ENCODE data around the gene EWSR1. TPM values are rescaled to one million over a fixed set of nuclear protein-coding genes. Genes with fewer than 3 reads are reported as not detected.

EWSR1 gene
- total and polyA plus RNA-seq, 2 experiments from 2014 or later = 391 to 427 TPM

DNA sequence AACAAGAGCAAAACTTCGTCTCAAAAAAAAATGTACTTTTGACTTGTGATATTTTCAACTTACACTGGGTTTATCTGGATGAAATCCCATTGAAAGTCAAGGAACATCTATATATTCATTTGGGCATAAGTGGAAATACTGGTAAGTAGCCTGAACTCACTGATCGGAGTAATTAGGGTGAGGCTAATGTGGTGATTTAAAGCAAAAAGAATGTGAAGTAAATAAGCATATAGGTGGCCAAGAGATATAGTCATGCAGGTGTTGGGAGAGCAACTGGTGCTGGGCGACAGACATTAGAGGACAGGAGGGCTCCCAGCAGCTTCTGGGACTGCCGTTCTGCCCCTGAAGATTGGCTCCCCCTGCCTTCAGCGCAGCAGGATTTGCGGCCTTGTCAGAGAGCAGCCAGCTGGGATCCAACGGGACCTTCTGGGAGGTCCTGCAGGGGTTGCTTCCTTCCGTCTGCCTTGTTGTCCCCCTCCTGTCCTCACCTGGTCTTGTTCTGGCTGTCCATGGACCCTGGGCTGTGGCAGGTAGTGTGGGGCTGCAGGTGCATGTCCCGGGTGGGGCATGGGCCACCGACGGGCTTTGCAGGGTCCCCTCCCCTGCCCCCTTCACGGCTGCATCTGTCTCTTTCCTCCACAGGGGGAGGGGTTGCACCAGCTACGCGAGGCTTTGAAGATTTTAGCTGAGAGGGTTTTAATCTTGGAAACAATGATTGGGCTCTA, 14.3 kb upstream of the EWSR1 start:
- TF ChIP-seq, protein P1, sequence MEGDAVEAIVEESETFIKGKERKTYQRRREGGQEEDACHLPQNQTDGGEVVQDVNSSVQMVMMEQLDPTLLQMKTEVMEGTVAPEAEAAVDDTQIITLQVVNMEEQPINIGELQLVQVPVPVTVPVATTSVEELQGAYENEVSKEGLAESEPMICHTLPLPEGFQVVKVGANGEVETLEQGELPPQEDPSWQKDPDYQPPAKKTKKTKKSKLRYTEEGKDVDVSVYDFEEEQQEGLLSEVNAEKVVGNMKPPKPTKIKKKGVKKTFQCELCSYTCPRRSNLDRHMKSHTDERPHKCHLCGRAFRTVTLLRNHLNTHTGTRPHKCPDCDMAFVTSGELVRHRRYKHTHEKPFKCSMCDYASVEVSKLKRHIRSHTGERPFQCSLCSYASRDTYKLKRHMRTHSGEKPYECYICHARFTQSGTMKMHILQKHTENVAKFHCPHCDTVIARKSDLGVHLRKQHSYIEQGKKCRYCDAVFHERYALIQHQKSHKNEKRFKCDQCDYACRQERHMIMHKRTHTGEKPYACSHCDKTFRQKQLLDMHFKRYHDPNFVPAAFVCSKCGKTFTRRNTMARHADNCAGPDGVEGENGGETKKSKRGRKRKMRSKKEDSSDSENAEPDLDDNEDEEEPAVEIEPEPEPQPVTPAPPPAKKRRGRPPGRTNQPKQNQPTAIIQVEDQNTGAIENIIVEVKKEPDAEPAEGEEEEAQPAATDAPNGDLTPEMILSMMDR (conservative IDR thresholded peaks at IDR 0.05; ENCODE audit: low read depth in 2 of 2) = peak; percentile 17 to 52; a peak in 3 of 4 replicates
- TF ChIP-seq POLR2AphosphoS5 (IDR thresholded peaks at IDR 0.05; ENCODE audit: low read depth) (no peak), EZH2 (IDR thresholded peaks at IDR 0.05; ENCODE audit: low read depth, unreplicated experiment) (no peak)

DNA sequence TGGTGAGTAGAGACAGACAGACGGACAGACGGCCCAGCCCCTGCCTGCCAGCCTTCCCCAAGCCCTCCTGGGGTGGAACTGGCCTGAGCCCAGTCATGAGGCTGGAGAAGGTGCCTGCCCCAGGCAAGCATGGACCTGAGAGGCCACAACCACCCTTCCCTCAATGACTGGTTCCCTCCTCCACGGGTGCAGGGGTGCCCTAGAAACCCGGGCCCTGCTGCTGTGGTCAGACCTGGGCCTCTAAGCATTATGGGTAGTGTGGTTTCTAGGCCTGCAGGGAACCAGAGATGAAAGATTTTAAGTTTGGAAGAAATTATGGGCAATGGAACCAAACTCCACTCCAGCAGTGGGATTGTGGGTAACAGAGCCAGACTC, 13.8 kb upstream of the EWSR1 start:
- Histone ChIP-seq H3K9me2 (ENCODE audit: insufficient read depth) (no peaks in the 10 kb centered on the region), H3K36me3 (ENCODE audit: insufficient read depth) (no peaks in the 10 kb centered on the region), H4K20me1 (replicated peaks; ENCODE audit: insufficient read depth) (no peaks in the 10 kb centered on the region), H3K4me2 (no peak overlapping the region), H3K27ac (ENCODE audit: low read depth) (no peak overlapping the region), H3K27me3 (ENCODE audit: insufficient read depth) (no peaks in the 10 kb centered on the region), H3K79me2 (replicated peaks; ENCODE audit: insufficient read depth) (no peaks in the 10 kb centered on the region), H3F3A (replicated peaks; ENCODE audit: low read depth) (no peaks in the 10 kb centered on the region), H3K4me1 (ENCODE audit: insufficient read depth) (peaks cover 5% of the 10 kb centered on the region; the same call in 1 of the 2 replicates), H3K4me3 (no peak overlapping the region), H2AFZ (no peak overlapping the region)
- DNase-seq (ENCODE audit: low spot score) (no peak), ATAC-seq (no peak)
- H3K4me3 Mint-ChIP-seq = no peak overlapping the region
- H3K27me3 Mint-ChIP-seq (ENCODE audit: insufficient read depth, low read depth, poor library complexity) = peaks cover 10% of the 10 kb centered on the region
- H3K27ac Mint-ChIP-seq = no peak overlapping the region
- no peaks in the 10 kb centered on the region; the same call in 2 of the 3 replicates for H3K9me3 Mint-ChIP-seq
- no peaks in the 10 kb centered on the region; the same call in 2 of the 3 replicates for H3K36me3 Mint-ChIP-seq (ENCODE audit: low read depth)
- H3K4me1 Mint-ChIP-seq = no peaks in the 10 kb centered on the region; the same call in 2 of the 3 replicates
- TF ChIP-seq, protein P2, sequence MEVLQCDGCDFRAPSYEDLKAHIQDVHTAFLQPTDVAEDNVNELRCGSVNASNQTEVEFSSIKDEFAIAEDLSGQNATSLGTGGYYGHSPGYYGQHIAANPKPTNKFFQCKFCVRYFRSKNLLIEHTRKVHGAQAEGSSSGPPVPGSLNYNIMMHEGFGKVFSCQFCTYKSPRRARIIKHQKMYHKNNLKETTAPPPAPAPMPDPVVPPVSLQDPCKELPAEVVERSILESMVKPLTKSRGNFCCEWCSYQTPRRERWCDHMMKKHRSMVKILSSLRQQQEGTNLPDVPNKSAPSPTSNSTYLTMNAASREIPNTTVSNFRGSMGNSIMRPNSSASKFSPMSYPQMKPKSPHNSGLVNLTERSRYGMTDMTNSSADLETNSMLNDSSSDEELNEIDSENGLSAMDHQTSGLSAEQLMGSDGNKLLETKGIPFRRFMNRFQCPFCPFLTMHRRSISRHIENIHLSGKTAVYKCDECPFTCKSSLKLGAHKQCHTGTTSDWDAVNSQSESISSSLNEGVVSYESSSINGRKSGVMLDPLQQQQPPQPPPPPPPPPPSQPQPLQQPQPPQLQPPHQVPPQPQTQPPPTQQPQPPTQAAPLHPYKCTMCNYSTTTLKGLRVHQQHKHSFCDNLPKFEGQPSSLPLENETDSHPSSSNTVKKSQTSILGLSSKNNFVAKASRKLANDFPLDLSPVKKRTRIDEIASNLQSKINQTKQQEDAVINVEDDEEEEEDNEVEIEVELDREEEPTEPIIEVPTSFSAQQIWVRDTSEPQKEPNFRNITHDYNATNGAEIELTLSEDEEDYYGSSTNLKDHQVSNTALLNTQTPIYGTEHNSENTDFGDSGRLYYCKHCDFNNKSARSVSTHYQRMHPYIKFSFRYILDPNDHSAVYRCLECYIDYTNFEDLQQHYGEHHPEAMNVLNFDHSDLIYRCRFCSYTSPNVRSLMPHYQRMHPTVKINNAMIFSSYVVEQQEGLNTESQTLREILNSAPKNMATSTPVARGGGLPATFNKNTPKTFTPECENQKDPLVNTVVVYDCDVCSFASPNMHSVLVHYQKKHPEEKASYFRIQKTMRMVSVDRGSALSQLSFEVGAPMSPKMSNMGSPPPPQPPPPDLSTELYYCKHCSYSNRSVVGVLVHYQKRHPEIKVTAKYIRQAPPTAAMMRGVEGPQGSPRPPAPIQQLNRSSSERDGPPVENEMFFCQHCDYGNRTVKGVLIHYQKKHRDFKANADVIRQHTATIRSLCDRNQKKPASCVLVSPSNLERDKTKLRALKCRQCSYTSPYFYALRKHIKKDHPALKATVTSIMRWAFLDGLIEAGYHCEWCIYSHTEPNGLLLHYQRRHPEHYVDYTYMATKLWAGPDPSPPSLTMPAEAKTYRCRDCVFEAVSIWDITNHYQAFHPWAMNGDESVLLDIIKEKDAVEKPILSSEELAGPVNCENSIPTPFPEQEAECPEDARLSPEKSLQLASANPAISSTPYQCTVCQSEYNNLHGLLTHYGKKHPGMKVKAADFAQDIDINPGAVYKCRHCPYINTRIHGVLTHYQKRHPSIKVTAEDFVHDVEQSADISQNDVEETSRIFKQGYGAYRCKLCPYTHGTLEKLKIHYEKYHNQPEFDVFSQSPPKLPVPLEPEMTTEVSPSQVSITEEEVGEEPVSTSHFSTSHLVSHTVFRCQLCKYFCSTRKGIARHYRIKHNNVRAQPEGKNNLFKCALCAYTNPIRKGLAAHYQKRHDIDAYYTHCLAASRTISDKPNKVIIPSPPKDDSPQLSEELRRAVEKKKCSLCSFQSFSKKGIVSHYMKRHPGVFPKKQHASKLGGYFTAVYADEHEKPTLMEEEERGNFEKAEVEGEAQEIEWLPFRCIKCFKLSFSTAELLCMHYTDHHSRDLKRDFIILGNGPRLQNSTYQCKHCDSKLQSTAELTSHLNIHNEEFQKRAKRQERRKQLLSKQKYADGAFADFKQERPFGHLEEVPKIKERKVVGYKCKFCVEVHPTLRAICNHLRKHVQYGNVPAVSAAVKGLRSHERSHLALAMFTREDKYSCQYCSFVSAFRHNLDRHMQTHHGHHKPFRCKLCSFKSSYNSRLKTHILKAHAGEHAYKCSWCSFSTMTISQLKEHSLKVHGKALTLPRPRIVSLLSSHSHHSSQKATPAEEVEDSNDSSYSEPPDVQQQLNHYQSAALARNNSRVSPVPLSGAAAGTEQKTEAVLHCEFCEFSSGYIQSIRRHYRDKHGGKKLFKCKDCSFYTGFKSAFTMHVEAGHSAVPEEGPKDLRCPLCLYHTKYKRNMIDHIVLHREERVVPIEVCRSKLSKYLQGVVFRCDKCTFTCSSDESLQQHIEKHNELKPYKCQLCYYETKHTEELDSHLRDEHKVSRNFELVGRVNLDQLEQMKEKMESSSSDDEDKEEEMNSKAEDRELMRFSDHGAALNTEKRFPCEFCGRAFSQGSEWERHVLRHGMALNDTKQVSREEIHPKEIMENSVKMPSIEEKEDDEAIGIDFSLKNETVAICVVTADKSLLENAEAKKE (CRISPR knock-in tag; IDR thresholded peaks at IDR 0.05) = no peak
- TF ChIP-seq STAT1 (IDR thresholded peaks at IDR 0.05; ENCODE audit: unreplicated experiment) = no peak
- no peak for TF ChIP-seq ZNF114 (CRISPR knock-in tag; IDR thresholded peaks at IDR 0.05)
- no peak for TF ChIP-seq EZH2 (IDR thresholded peaks at IDR 0.05; ENCODE audit: low read depth, unreplicated experiment)
- no peak for TF ChIP-seq POLR2AphosphoS5 (IDR thresholded peaks at IDR 0.05; ENCODE audit: low read depth)
- TF ChIP-seq, protein P3, sequence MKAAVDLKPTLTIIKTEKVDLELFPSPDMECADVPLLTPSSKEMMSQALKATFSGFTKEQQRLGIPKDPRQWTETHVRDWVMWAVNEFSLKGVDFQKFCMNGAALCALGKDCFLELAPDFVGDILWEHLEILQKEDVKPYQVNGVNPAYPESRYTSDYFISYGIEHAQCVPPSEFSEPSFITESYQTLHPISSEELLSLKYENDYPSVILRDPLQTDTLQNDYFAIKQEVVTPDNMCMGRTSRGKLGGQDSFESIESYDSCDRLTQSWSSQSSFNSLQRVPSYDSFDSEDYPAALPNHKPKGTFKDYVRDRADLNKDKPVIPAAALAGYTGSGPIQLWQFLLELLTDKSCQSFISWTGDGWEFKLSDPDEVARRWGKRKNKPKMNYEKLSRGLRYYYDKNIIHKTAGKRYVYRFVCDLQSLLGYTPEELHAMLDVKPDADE (IDR thresholded peaks at IDR 0.05) = no peak
- no peak for TF ChIP-seq NANOG (IDR thresholded peaks at IDR 0.05; ENCODE audit: borderline replicate concordance)

More for the DNA sequence above, 14.3 kb upstream of the EWSR1 start:
- no peak overlapping the region; the same call in 2 of the 3 replicates for H3K4me3 Mint-ChIP-seq
- Histone ChIP-seq H3K27me3 (ENCODE audit: insufficient read depth) (no peaks in the 10 kb centered on the region), H3K4me2 (no peak overlapping the region), H2AFZ (no peak overlapping the region), H3F3A (replicated peaks; ENCODE audit: low read depth) (no peaks in the 10 kb centered on the region), H3K4me3 (no peak overlapping the region), H3K9me2 (ENCODE audit: insufficient read depth) (no peaks in the 10 kb centered on the region), H3K27ac (ENCODE audit: low read depth) (no peak overlapping the region), H3K4me1 (ENCODE audit: insufficient read depth) (peaks cover 5% of the 10 kb centered on the region; the same call in 1 of the 2 replicates), H3K36me3 (ENCODE audit: insufficient read depth) (no peaks in the 10 kb centered on the region), H4K20me1 (replicated peaks; ENCODE audit: insufficient read depth) (no peaks in the 10 kb centered on the region), H3K79me2 (replicated peaks; ENCODE audit: insufficient read depth) (no peaks in the 10 kb centered on the region)
- ATAC-seq (peak; percentile 53), DNase-seq (ENCODE audit: low spot score) (peak; percentile 49)
- H3K27ac Mint-ChIP-seq = no peak overlapping the region
- H3K36me3 Mint-ChIP-seq (ENCODE audit: low read depth) = no peaks in the 10 kb centered on the region; the same call in 2 of the 3 replicates
- no peaks in the 10 kb centered on the region; the same call in 2 of the 3 replicates for H3K4me1 Mint-ChIP-seq
- peaks cover 10% of the 10 kb centered on the region for H3K27me3 Mint-ChIP-seq (ENCODE audit: insufficient read depth, low read depth, poor library complexity)
- H3K9me3 Mint-ChIP-seq = no peaks in the 10 kb centered on the region; the same call in 2 of the 3 replicates

Measured in GM23338 (cell line).